ES-I3 (cell line): ENCODE results near the gene WDR20.
"Not testable (repeated sequence)": the region's sequence is repeated elsewhere in the genome, so short reads cannot be mapped to it uniquely, and the experiment has no call there.

ENCODE experiments used
- H3K36me3 ChIP-seq: 2 replicates; pipeline ENCODE4 v1.6.1; 2013; ENCODE audit warnings: mild to moderate bottlenecking, low read length, control low read depth, moderate library complexity; ENCODE audit not compliant: insufficient read depth
- H3K4me1 ChIP-seq: 2 replicates; pipeline ENCODE4 v1.6.1; 2013; ENCODE audit warnings: mild to moderate bottlenecking, control low read depth, low read length; ENCODE audit not compliant: insufficient read depth
- H3K9ac ChIP-seq: 2 replicates; pipeline ENCODE4 v1.6.1; 2013; ENCODE audit warnings: low read depth, mild to moderate bottlenecking, low read length, moderate library complexity
- H3K9me3 ChIP-seq: 2 replicates; pipeline ENCODE4 v1.6.1; 2013; ENCODE audit warnings: mild to moderate bottlenecking, low read length, moderate library complexity; ENCODE audit not compliant: control insufficient read depth, insufficient read depth

Gene WDR20

DNA sequence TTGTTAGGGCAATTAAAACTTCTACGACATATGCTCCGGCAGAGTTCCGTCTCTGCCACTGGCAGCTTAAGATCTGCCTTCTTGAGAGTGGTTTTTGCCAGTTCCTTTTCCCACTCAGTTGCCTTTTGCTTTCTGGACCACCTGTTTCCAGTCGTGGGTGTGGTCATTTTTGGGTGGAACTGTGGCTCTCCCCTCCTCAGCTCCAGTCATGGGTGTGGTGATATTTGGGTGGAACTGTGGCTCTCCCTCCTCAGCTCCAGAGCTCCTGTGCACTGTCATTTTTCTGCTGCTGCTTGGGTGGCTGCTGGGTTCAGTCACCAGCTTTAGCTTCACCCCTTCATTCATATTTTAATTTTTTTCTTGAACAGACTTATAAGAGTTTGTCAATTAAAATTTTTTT is 25.3 kb downstream of the WDR20 start:
- H3K4me1 ChIP-seq: no peaks in the 10 kb centered on the region; the same call in 1 of the 2 replicates
- no peaks in the 10 kb centered on the region for H3K9me3 ChIP-seq
- no peak overlapping the region for H3K9ac ChIP-seq
- H3K36me3 ChIP-seq: no peaks in the 10 kb centered on the region

DNA sequence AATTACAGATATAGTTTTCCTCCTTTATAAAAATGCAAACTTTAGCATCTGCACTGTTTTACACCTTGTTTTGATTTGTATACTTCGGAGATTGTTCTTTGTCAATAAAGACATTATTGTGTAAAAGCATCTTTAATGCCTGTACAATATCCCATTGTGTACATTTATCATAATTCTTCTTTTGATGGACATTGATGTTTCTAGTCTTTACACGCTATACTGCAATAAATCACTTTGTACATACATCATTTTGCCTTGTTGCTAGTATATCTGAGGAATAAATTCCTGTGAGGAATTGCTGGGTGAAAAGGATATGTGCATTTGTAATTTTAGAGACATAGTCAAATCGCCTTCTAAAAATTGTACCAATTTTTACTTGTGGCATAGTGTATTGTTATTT is 30.4 kb downstream of the WDR20 start:
- H3K4me1 ChIP-seq: no peaks in the 10 kb centered on the region; the same call in 1 of the 2 replicates
- no peaks in the 10 kb centered on the region for H3K9me3 ChIP-seq
- no peak overlapping the region for H3K9ac ChIP-seq
- H3K36me3 ChIP-seq: no peaks in the 10 kb centered on the region

DNA sequence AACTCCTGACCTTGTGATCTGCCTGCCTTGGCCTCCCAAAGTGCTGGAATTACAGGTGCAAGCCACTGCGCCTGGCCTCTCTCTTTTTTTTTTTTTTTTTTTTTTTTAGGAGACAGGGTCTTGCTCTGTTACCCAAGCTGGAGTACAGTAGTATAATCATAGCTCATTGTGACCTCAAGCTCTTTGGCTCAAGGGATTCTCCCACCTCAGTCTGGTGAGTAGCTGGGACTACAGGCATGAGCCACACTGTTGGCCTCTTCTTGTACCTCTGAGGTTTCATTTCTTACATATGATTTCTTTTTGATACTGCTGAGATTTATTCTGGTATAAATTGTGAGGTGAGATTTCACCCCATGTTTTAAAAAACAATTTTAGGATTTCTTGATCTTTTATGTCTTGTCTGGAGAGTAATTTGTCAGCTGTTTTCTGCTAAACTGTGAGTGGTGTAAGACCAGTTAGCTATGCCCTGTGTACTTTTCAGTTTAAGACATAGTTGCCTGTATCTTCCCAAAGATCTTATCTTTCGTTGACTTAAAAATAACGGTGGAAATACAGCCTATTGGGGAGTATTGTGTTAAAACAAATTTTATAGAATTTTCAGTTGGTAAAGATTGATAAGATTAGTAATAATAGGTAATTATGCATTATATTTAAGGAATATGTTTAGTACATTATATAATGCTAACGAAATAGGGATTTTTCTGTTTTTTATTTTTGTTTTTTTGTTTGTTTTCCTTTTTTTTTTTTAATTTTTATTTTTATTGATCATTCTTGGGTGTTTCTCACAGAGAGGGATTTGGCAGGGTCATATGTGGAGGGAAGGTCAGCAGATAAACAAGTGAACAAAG is 31.7 kb downstream of the WDR20 start:
- no peaks in the 10 kb centered on the region for H3K9me3 ChIP-seq
- H3K9ac ChIP-seq: no peak overlapping the region
- no peaks in the 10 kb centered on the region for H3K36me3 ChIP-seq
- no peaks in the 10 kb centered on the region; the same call in 1 of the 2 replicates for H3K4me1 ChIP-seq

DNA sequence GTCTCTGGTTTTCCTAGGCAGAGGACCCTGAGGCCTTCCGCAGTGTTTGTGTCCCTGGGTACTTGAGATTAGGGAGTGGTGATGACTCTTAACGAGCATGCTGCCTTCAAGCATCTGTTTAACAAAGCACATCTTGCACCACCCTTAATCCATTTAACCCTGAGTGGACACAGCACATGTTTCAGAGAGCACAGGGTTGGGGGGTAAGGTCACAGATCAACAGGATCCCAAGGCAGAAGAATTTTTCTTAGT is 32.2 kb downstream of the WDR20 start:
- not testable (repeated sequence) for H3K9me3 ChIP-seq, H3K9ac ChIP-seq, H3K4me1 ChIP-seq, H3K36me3 ChIP-seq

DNA sequence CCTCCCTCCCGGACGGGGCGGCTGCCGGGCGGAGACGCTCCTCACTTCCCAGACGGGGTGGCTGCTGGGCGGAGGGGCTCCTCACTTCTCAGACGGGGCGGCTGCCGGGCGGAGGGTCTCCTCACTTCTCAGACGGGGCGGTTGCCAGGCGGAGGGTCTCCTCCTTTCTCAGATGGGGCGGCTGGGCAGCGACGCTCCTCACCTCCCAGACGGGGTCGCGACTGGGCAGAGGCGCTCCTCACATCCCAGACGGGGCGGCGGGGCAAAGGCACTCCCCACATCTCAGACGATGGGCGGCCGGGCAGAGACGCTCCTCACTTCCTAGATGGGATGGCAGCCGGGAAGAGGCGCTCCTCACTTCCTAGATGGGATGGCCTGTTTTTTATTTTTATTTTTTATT is 33.0 kb downstream of the WDR20 start:
- H3K9ac ChIP-seq, H3K36me3 ChIP-seq, H3K4me1 ChIP-seq, H3K9me3 ChIP-seq: not testable (repeated sequence)

DNA sequence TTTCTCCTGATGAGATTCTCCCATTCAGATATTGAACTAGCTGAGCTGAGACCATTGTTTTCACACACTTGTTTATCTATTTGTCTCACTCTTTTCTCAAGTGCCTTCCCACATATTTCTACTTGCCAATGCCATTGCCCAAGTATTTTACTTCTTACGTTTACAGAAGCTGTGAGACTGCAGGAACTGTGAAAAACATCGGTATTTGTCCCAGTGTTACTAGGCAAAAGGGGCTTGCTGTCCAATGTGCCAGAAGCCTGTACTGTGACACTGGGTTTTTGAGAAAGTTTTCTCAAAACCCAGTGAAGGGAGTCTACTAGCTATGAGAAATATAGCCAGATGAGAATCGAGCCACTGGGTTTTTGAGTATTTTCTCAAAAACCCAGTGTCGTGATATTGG is 37.5 kb downstream of the WDR20 start:
- Histone ChIP-seq H3K36me3 (no peaks in the 10 kb centered on the region), H3K4me1 (peaks cover 12% of the 10 kb centered on the region), H3K9me3 (no peaks in the 10 kb centered on the region), H3K9ac (no peak overlapping the region)

DNA sequence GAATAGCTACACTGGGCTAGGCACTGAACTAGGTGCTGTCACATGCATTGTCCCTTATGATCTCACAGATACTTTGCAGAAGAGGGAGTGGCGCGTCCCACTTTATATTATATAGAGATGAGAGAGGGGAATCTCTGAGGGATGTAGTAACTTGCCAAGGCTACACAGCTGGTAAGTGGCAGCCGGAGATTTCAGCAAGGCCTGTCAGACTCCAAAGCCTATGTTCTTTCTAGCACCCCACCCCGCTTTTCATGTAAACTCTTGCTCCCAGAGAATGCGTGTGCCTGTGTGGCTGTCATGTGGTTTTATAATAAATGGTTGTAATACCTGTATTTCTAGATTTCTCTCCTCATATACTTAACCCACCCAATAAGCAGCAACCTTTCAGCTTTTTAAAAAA is 39.1 kb downstream of the WDR20 start:
- no peak overlapping the region for H3K9ac ChIP-seq
- H3K36me3 ChIP-seq: no peaks in the 10 kb centered on the region; the same call in 1 of the 2 replicates
- peaks cover 12% of the 10 kb centered on the region for H3K4me1 ChIP-seq
- no peaks in the 10 kb centered on the region for H3K9me3 ChIP-seq

DNA sequence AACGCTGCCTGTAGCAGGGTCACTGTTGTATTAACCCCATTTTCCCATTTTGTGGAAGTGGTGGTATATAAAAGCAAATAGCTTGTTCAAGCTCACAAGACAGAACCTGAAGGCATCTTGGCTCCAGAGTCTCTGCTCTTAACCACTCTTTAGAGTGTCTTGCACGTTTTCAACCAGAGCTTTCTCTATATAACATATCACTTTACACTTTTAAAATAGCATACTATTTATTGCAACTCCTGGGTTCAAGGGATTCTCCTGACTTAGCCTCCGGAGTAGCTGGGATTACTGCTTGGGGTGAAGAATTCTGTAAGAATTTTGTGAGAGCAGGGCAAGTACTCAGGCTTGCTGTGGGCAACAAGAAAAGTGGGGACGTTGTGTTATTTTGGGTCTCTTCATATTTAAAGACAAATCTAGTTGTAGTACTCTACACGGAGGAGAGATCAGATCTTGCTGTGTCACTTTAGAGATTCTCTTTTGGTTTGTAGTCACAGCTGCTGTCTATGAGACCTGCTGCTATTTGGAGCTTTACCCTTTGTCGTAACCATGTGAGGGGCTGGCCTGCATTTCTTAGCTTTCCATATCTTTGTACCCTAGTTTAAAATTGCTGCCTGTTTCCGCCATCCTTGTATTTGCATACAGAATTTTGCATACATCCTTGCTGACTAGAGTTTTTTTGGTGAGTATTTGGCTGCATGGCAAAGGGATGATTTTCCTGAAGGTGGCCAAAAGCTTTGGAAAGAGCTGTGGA is 40.7 kb downstream of the WDR20 start:
- Histone ChIP-seq H3K9me3 (no peaks in the 10 kb centered on the region), H3K4me1 (peaks cover 12% of the 10 kb centered on the region), H3K9ac (no peak overlapping the region), H3K36me3 (no peaks in the 10 kb centered on the region; the same call in 1 of the 2 replicates)

DNA sequence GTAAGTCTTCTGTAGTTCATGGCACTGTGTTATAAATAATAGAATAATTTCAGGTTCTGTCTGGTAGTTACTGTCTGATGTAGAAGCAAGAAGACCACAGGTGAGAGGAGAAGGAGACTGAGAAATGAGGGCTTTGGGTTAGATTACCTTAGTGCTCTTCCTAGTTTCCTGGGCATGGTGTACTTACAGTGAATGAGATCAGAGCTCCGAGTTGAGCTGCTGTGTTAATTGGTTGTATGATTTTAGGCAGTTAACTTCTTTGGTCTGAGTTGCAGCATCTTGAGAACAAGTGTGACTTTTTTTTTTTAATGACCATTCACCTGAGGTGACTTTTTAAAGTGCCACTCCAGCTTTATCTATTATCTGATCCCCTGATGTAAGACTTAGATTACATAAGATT is 41.5 kb downstream of the WDR20 start:
- H3K36me3 ChIP-seq: no peaks in the 10 kb centered on the region; the same call in 1 of the 2 replicates
- H3K9me3 ChIP-seq: no peaks in the 10 kb centered on the region
- peaks cover 12% of the 10 kb centered on the region for H3K4me1 ChIP-seq
- H3K9ac ChIP-seq: no peak overlapping the region

DNA sequence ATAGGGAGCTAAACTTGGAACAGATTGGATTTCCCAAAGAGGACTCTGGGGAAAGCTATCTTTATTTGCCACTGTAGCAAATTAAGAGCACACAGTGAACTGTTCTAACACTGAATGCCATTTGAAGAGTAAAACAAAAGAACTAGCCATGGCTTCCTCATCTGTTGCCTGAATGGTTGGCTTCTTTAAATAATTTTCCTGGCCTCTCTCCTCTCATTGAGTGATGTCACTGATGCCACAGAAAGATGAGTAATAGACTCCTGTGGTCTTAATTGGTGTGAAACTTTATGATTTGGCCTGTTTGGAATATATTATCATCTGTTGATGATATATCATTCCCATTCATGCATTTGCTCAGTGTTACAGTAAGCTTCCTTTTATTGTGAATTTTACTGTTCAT is 42.5 kb downstream of the WDR20 start:
- H3K4me1 ChIP-seq: peaks cover 16% of the 10 kb centered on the region
- H3K9me3 ChIP-seq: no peaks in the 10 kb centered on the region
- no peaks in the 10 kb centered on the region; the same call in 1 of the 2 replicates for H3K36me3 ChIP-seq
- H3K9ac ChIP-seq: no peak overlapping the region

DNA sequence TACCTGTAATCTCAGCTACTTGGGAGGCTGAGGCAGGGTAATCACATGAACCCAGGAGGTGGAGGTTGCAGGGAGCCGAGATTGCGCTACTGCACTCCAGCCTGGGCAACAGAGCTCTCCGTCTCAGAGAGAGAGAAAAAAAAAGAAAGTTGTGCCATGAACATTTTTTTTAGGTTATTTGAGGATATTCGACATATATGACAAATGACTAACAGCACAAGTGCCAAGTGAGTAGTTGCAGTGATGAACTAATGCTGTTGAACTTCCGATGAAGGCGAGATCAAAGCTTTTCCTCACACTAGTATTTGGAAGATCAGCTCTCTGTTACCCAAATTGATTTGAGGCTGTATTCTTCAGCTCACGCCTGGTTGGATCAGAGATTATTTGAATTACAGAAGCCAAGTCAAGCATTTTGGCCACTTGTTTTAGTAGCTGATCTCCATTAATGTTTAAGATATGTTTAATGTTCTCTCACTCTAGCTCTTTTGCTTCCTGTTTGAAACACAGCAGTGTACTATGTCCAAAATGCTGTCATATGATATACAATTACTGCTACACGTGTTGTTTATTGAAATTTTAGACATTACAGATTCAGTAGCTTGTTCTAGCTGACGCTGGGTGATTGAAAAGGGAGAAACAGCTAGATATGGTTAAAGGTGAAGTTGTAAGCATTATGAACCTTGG is 43.4 kb downstream of the WDR20 start:
- no peaks in the 10 kb centered on the region; the same call in 1 of the 2 replicates for H3K36me3 ChIP-seq
- H3K9me3 ChIP-seq: no peaks in the 10 kb centered on the region
- H3K4me1 ChIP-seq: peaks cover 16% of the 10 kb centered on the region
- H3K9ac ChIP-seq: no peak overlapping the region

DNA sequence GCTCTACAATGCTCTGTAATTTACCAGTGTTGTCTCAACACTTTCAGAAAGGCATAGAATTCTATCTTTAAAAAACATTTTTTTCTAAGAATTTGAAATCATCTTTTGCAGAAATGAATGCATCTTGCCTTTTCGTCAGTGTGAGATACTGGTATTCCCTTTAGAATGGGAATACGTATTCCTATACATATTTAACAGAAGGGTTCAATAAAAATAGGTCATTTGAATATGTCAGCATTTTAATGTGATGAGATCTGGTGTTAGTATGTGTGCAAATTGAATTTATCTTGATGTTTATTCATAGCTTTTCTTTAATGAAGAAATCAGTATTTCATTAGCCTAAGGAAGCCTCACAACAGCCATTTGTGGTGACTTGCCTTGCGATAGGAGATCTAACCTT is 44.2 kb downstream of the WDR20 start:
- H3K9ac ChIP-seq: no peak overlapping the region
- H3K4me1 ChIP-seq: peaks cover 16% of the 10 kb centered on the region
- H3K36me3 ChIP-seq: no peaks in the 10 kb centered on the region; the same call in 1 of the 2 replicates
- no peaks in the 10 kb centered on the region for H3K9me3 ChIP-seq

DNA sequence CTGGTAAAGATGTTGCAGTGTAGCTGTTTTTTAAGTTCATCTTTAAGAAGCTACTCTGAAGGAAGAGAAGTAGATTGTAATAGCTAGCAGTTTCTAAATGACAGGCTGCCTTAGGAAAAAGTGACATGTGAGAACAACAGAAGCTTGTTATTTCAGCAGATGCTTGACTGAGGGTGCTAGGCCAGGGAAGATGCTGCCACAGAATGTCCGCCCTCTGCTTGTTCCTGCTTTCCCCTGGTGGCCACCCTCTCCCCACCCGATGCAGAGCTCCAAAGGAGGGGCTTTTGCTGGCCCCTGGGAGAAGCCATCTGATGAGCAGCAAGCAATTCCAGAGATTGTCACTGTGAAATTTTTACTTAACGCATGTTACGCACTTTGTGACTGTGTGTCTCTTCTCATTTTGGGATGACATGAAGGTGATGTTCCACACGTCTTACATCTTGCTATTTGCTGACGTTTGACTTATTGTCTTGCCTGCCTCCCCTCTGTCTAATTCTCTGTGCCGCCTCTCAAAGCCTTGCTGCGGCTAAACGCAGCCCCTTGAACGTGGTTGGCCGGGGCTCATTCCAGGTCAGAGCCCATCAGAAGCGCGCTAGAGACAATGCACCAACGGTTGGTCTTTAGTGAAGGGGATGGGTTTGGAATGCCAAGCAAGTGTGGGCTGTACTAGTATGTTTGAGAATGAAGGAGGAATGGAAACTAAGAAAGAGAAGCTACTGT is 44.8 kb downstream of the WDR20 start:
- H3K9ac ChIP-seq: no peak overlapping the region
- H3K9me3 ChIP-seq: no peaks in the 10 kb centered on the region
- peaks cover 16% of the 10 kb centered on the region for H3K4me1 ChIP-seq
- H3K36me3 ChIP-seq: no peaks in the 10 kb centered on the region; the same call in 1 of the 2 replicates

DNA sequence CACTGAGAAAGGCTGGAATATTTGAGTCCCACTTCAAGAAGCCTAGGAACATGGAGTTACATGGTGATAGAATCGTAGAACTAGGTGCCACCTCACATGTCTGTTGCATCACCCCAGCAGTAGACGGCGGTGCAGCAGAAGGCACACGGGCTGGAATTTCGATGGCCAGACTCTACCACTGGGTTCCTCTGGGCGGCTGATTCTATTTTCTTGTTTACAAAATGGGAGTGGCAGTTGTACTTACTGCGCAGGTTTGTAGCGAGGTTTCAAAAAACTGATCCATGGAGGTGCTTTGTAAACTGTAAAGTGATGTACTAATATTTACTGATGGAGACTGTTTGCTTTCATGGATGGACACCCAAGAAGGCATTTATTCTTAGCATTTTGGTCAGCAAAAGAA is 45.7 kb downstream of the WDR20 start:
- H3K9ac ChIP-seq: no peak overlapping the region
- H3K36me3 ChIP-seq: no peaks in the 10 kb centered on the region; the same call in 1 of the 2 replicates
- H3K4me1 ChIP-seq: peaks cover 11% of the 10 kb centered on the region
- H3K9me3 ChIP-seq: no peaks in the 10 kb centered on the region
